PC-3 (cell line): ENCODE results near the gene YPEL3. TPM values are rescaled to one million over a fixed set of nuclear protein-coding genes. Genes with fewer than 3 reads are reported as not detected.
A peak's percentile ranks its signal among the peaks of the same experiment; 100 is the strongest.
"Not testable (repeated sequence)": the region's sequence is repeated elsewhere in the genome, so short reads cannot be mapped to it uniquely, and the experiment has no call there.

Experiments
- ATAC-seq: fragments of 200-7000 bp; cut with Tn5 transposase; 2 replicates; pipeline ENCODE4 v1.9.1; 2020; ENCODE audit warnings: mild to moderate bottlenecking, moderate library complexity
- BruUV-seq: library from RNA; stranded (reverse); fragments of 400-500 nt; replicated peaks from 2 replicates; lab custom pipeline; 2021; lab: Mats Ljungman, UMichigan
- CTCF ChIA-PET: fragments of 300-600 bp; sonication (Branson Sonifier 250); formaldehyde crosslinking; loops from one replicate; lab custom pipeline; 2022; ENCODE audit warnings: antibody characterized with exemption; lab: Charles Lee
- POLR2A ChIA-PET: fragments of 300-600 bp; sonication (Branson Sonifier 250); formaldehyde crosslinking; loops from one replicate; lab custom pipeline; 2022; ENCODE audit warnings: antibody characterized with exemption; ENCODE audit not compliant: unreplicated experiment; lab: Charles Lee
- DNase-seq: peaks from one replicate; pipeline ENCODE4 v3.0.0-alpha.2; 2015
- H2AFZ ChIP-seq: fragments of 300-600 bp; sonication (generic); 2 replicates; pipeline ENCODE4 v1.6.0; 2016; ENCODE audit warnings: antibody characterized with exemption, low read length
- H3F3A ChIP-seq: fragments of 300-600 bp; sonication (generic); one replicate; pipeline ENCODE4 v1.6.0; 2017; ENCODE audit warnings: antibody characterized with exemption, low read length, control low read depth, mild to moderate bottlenecking; ENCODE audit not compliant: unreplicated experiment
- H3K27ac ChIP-seq: fragments of 300-600 bp; sonication (generic); 2 replicates; pipeline ENCODE4 v1.5.1; 2016; ENCODE audit warnings: mild to moderate bottlenecking, low read length
- H3K27me3 ChIP-seq: fragments of 300-600 bp; sonication (generic); 2 replicates; pipeline ENCODE4 v1.6.1; 2016; ENCODE audit warnings: low read length, mixed read lengths
- H3K36me3 ChIP-seq: fragments of 300-600 bp; sonication (generic); 2 replicates; pipeline ENCODE4 v1.6.1; 2016; ENCODE audit warnings: low read depth, mixed run types, low read length, mixed read lengths
- H3K4me1 ChIP-seq: fragments of 300-600 bp; sonication (generic); 2 replicates; pipeline ENCODE4 v1.5.1; 2016; ENCODE audit warnings: low read length; ENCODE audit not compliant: insufficient read depth
- H3K4me2 ChIP-seq: fragments of 300-600 bp; sonication (generic); 2 replicates; pipeline ENCODE4 v1.6.0; 2016; ENCODE audit warnings: low read length
- H3K4me3 ChIP-seq: fragments of 300-600 bp; sonication (generic); 2 replicates; pipeline ENCODE4 v1.5.1; 2016; ENCODE audit warnings: mild to moderate bottlenecking, low read length, mixed read lengths
- H3K79me2 ChIP-seq: fragments of 300-600 bp; sonication (generic); 2 replicates; pipeline ENCODE4 v1.6.1; 2017; ENCODE audit warnings: low read length, mixed read lengths
- H3K9ac ChIP-seq: fragments of 300-600 bp; sonication (generic); 2 replicates; pipeline ENCODE4 v1.6.0; 2016; ENCODE audit warnings: mild to moderate bottlenecking, low read length
- H3K9me2 ChIP-seq: fragments of 300-600 bp; sonication (generic); replicated peaks from 2 replicates; pipeline ENCODE4 v1.6.1; 2016; ENCODE audit warnings: mixed run types, low read length, mixed read lengths
- H3K9me3 ChIP-seq: fragments of 300-600 bp; sonication (generic); 2 replicates; pipeline ENCODE4 v1.6.1; 2016; ENCODE audit warnings: low read length, mixed read lengths
- H4K20me1 ChIP-seq: fragments of 300-600 bp; sonication (generic); 2 replicates; pipeline ENCODE4 v1.6.1; 2016; ENCODE audit warnings: low read length, mixed read lengths
- EZH2 ChIP-seq: fragments of 300-600 bp; sonication (generic); IDR thresholded peaks from one replicate; pipeline ENCODE4 v1.6.1; 2017; ENCODE audit warnings: antibody characterized with exemption, mild to moderate bottlenecking, low read length; ENCODE audit not compliant: unreplicated experiment
- EZH2phosphoT487 ChIP-seq: fragments of 300-600 bp; sonication (generic); IDR thresholded peaks from 2 replicates; pipeline ENCODE4 v1.6.1; 2018; ENCODE audit warnings: mild to moderate bottlenecking, antibody characterized with exemption, low read length, borderline replicate concordance
- intact Hi-C: fragments of 100-400 bp; cut with micrococcal nuclease; formaldehyde crosslinking; loops from 2 replicates; pipeline ENCODE4 v1.9.0; 2023
- total RNA-seq: library from RNA; depleted of rRNA; stranded (reverse); fragments of >200 nt; gene quantifications from 2 replicates; pipeline ENCODE4 v1.2.3, GENCODE V29; 2014
- TF ChIP-seq, protein P1 (sequence below): fragments of 300-600 bp; sonication (generic); conservative IDR thresholded peaks from 2 replicates; pipeline ENCODE4 v1.5.1; 2017; ENCODE audit warnings: antibody characterized with exemption, low read depth, mild to moderate bottlenecking, low read length

Gene YPEL3
- total RNA-seq, 1 experiment from 2014 or later, result 7.7 TPM

DNA sequence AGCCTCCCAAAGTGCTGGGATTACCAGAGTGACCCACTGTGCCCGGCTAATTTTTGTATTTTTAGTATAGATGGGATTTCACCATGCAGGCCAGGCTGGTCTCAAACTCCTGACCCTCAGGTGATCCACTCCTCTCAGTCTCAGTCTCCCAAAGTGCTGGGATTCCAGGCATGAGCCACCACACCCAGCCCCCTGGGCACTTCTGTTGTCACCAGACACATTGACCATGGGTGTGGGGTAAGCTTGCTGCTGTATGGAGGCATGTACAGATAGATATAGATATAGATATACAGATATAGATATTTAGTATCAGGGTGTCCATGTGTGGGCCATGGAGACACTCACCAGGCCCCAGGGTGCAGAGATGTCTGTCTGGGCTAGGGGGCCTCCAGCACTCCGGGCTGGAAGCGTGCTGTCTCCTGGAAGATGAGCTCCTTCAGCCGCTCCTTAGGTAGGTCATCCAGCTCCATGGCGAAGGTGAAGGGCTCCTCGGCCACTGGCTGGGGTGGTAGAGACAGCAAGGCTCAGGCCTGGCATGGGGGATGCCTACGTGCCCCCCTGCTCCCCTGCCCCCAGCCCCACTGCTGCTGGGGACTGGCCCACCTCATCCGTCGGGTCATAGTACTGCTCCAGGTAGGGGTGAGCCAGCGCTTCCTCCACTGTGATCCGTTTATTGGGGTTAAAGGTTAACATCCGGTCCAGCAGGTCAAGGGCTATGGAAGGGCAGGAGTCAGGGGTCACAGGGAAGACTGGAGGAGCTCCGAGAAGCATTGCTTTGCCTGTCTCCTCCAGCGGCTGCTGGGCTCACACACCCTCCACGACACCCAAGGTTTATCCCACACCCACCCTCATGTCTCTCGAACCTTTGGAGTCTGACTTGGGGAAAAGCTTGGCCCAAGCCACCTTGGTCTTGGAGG is 20.5 kb upstream of the YPEL3 start:
- TF ChIP-seq EZH2 (no peak), EZH2phosphoT487 (no peak)
- TF ChIP-seq, protein P1, sequence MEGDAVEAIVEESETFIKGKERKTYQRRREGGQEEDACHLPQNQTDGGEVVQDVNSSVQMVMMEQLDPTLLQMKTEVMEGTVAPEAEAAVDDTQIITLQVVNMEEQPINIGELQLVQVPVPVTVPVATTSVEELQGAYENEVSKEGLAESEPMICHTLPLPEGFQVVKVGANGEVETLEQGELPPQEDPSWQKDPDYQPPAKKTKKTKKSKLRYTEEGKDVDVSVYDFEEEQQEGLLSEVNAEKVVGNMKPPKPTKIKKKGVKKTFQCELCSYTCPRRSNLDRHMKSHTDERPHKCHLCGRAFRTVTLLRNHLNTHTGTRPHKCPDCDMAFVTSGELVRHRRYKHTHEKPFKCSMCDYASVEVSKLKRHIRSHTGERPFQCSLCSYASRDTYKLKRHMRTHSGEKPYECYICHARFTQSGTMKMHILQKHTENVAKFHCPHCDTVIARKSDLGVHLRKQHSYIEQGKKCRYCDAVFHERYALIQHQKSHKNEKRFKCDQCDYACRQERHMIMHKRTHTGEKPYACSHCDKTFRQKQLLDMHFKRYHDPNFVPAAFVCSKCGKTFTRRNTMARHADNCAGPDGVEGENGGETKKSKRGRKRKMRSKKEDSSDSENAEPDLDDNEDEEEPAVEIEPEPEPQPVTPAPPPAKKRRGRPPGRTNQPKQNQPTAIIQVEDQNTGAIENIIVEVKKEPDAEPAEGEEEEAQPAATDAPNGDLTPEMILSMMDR, result no peak
- no peak overlapping the region for H2AFZ ChIP-seq
- ATAC-seq (no peak), DNase-seq (no peak)
- peaks cover 11% of the 10 kb centered on the region for H3K4me1 ChIP-seq
- POLR2A ChIA-PET, result no interaction called here
- no peaks in the 10 kb centered on the region for H3K9me2 ChIP-seq
- H4K20me1 ChIP-seq, result no peaks in the 10 kb centered on the region
- H3K79me2 ChIP-seq, result no peaks in the 10 kb centered on the region
- CTCF ChIA-PET, result no interaction called here
- H3F3A ChIP-seq, result no peaks in the 10 kb centered on the region
- no peak overlapping the region for H3K9ac ChIP-seq
- no peak overlapping the region for H3K4me2 ChIP-seq
- H3K27me3 ChIP-seq, result no peaks in the 10 kb centered on the region
- H3K4me3 ChIP-seq, result no peak overlapping the region
- H3K9me3 ChIP-seq, result no peaks in the 10 kb centered on the region
- intact Hi-C loops, result no loop called here
- BruUV-seq, result no TSS peak
- no peaks in the 10 kb centered on the region for H3K36me3 ChIP-seq
- no peak overlapping the region for H3K27ac ChIP-seq

DNA sequence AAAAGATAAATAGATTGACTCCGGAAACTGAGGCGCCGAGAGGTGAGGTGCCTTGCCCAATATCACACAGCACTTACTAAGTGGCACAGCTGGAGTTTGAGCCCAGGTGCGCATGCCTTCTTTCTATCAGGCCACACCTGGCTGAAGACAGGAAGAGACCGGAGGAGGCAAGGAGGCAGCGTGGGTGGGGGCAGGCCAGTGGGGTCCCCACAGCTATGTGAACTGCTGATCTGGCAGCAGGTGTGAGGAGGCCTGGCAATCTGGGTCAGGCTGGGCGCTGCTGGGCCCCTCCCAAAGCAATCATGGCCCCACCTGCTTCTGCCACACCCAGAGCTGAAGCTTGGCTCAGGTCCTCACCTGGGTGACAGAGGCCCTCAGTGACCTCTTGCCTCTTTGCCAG is 19.2 kb upstream of the YPEL3 start:
- intact Hi-C loops, result no loop called here
- Histone ChIP-seq H3K9ac (no peak overlapping the region), H3K4me2 (no peak overlapping the region), H3K9me3 (no peaks in the 10 kb centered on the region), H3K4me3 (no peak overlapping the region), H2AFZ (no peak overlapping the region), H3K9me2 (no peaks in the 10 kb centered on the region), H3K36me3 (no peaks in the 10 kb centered on the region), H3F3A (no peaks in the 10 kb centered on the region), H3K4me1 (peaks cover 11% of the 10 kb centered on the region), H3K27ac (no peak overlapping the region), H4K20me1 (no peaks in the 10 kb centered on the region), H3K79me2 (no peaks in the 10 kb centered on the region), H3K27me3 (no peaks in the 10 kb centered on the region)
- DNase-seq (no peak), ATAC-seq (peak; percentile 44; the same call in 1 of the 2 replicates)
- BruUV-seq, result no TSS peak
- CTCF ChIA-PET, result no interaction called here
- POLR2A ChIA-PET, result interaction anchor here (0.6 kb wide), 1 partner anchor 168 kb away, joined by 6 read pairs; no protein-coding TSS in a partner anchor
- TF ChIP-seq EZH2phosphoT487 (no peak), EZH2 (no peak)
- TF ChIP-seq, protein P1, result no peak

DNA sequence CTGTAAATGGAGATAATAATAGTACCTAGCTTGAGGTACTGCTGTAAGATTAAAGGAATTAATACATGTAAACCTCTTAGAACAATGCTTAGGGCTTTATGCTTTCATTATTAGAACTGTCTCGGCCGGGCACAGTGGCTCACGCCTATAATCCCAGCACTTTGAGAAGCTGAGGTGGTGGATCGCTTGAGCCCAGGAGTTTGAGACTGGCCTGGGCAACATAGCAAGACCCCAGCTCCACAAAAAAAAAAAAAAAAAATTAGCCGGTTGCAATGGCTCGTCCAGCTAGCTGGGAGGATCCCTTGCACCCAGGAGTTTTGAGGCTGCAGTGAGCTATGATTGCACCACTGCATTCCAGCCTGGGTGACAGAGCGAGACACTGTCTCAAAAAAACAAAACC is 18.8 kb upstream of the YPEL3 start:
- CTCF ChIA-PET, result not testable (repeated sequence)
- POLR2A ChIA-PET, result interaction anchor here (0.6 kb wide), 1 partner anchor 168 kb away, joined by 6 read pairs; no protein-coding TSS in a partner anchor

More for the DNA sequence above, 18.8 kb upstream of the YPEL3 start:
- H3K4me3 ChIP-seq, H2AFZ ChIP-seq, H4K20me1 ChIP-seq, H3F3A ChIP-seq, H3K27ac ChIP-seq, ATAC-seq, H3K4me2 ChIP-seq, H3K36me3 ChIP-seq, H3K9me2 ChIP-seq, H3K9me3 ChIP-seq, H3K27me3 ChIP-seq, H3K79me2 ChIP-seq, BruUV-seq, intact Hi-C loops, DNase-seq, H3K9ac ChIP-seq: not testable (repeated sequence)
- H3K4me1 ChIP-seq, result peaks cover 11% of the 10 kb centered on the region
